Measurements from ENCODE around the gene ATRIP. TPM values are rescaled to one million over a fixed set of nuclear protein-coding genes. Genes with fewer than 3 reads are reported as not detected.

The ATRIP gene
- polyA plus RNA-seq, 1 donor from 2014 or later: 11.1 TPM

- H4K20me1 ChIP-seq (ENCODE audit: insufficient read depth): no peaks in the 10 kb centered on the region
- no peaks in the 10 kb centered on the region for H3K79me2 ChIP-seq (replicated peaks; ENCODE audit: insufficient read depth, low read length)
- H3K9me2 ChIP-seq (ENCODE audit: insufficient read depth, low read length): no peaks in the 10 kb centered on the region
- no peak overlapping the region for H3K4me3 ChIP-seq (ENCODE audit: low read length)
- H3K9ac ChIP-seq (ENCODE audit: low read length): no peak overlapping the region
- no peak overlapping the region for H3K4me2 ChIP-seq (ENCODE audit: low read length)
- H3K27me3 ChIP-seq (ENCODE audit: insufficient read depth, low read depth, low read length): no peaks in the 10 kb centered on the region
- H3K36me3 ChIP-seq (ENCODE audit: insufficient read depth, low read length): no peaks in the 10 kb centered on the region
- no peaks in the 10 kb centered on the region for H3F3A ChIP-seq (ENCODE audit: insufficient read depth, low read length, poor library complexity, severe bottlenecking)
- H3K27ac ChIP-seq (ENCODE audit: low read length): no peak overlapping the region
- H3K9me3 ChIP-seq (ENCODE audit: low read length): no peaks in the 10 kb centered on the region
- H2AFZ ChIP-seq (ENCODE audit: low read depth, low read length): no peak overlapping the region
- TF ChIP-seq POLR2AphosphoS5 (IDR thresholded peaks at IDR 0.05) (peak; percentile 9), CTCF (IDR thresholded peaks at IDR 0.05; ENCODE audit: poor library complexity, severe bottlenecking) (no peak), MXI1 (conservative IDR thresholded peaks at IDR 0.05; ENCODE audit: poor library complexity, severe bottlenecking) (no peak), EZH2 (IDR thresholded peaks at IDR 0.05; ENCODE audit: borderline replicate concordance, insufficient read depth, low read length, poor library complexity, severe bottlenecking) (no peak)
Measured at GRCh38 chr3:48414376-48415250, 31.9 kb upstream of the ATRIP start.

GRCh38 chr3:48415251-48415953 lies 31.1 kb upstream of the ATRIP start:
- Histone ChIP-seq H3K27ac (ENCODE audit: low read length) (no peak overlapping the region), H3K9me3 (ENCODE audit: low read length) (no peaks in the 10 kb centered on the region), H2AFZ (ENCODE audit: low read depth, low read length) (no peak overlapping the region), H3F3A (ENCODE audit: insufficient read depth, low read length, poor library complexity, severe bottlenecking) (no peaks in the 10 kb centered on the region), H3K36me3 (ENCODE audit: insufficient read depth, low read length) (no peaks in the 10 kb centered on the region), H3K79me2 (replicated peaks; ENCODE audit: insufficient read depth, low read length) (no peaks in the 10 kb centered on the region), H3K9me2 (ENCODE audit: insufficient read depth, low read length) (no peaks in the 10 kb centered on the region), H3K9ac (ENCODE audit: low read length) (no peak overlapping the region), H3K4me2 (ENCODE audit: low read length) (no peak overlapping the region), H4K20me1 (ENCODE audit: insufficient read depth) (no peaks in the 10 kb centered on the region), H3K27me3 (ENCODE audit: insufficient read depth, low read depth, low read length) (no peaks in the 10 kb centered on the region), H3K4me3 (ENCODE audit: low read length) (no peak overlapping the region)
- TF ChIP-seq EZH2 (IDR thresholded peaks at IDR 0.05; ENCODE audit: borderline replicate concordance, insufficient read depth, low read length, poor library complexity, severe bottlenecking): no peak
- TF ChIP-seq EP300 (conservative IDR thresholded peaks at IDR 0.05; ENCODE audit: poor library complexity, severe bottlenecking): no peak
- no peak for TF ChIP-seq CTCF (IDR thresholded peaks at IDR 0.05; ENCODE audit: poor library complexity, severe bottlenecking)
- TF ChIP-seq RAD21 (conservative IDR thresholded peaks at IDR 0.05): no peak
- TF ChIP-seq MXI1 (conservative IDR thresholded peaks at IDR 0.05; ENCODE audit: poor library complexity, severe bottlenecking): no peak
- no peak for TF ChIP-seq POLR2AphosphoS5 (IDR thresholded peaks at IDR 0.05)
- no peak for TF ChIP-seq TAF1 (IDR thresholded peaks at IDR 0.05; ENCODE audit: low read depth)
- TF ChIP-seq SMC3 (conservative IDR thresholded peaks at IDR 0.05; ENCODE audit: poor library complexity): no peak
- TF ChIP-seq REST (IDR thresholded peaks at IDR 0.05; ENCODE audit: borderline replicate concordance): no peak

All from neural cell (in vitro differentiated cells).